Naive thymus-derived CD4-positive, alpha-beta T cell (primary cell): ENCODE data around the gene TRIM10. TPM values are rescaled to one million over a fixed set of nuclear protein-coding genes. Genes with fewer than 3 reads are reported as not detected.
A peak's percentile ranks its signal among the peaks of the same experiment; 100 is the strongest.
"Not testable (repeated sequence)": the region's sequence is repeated elsewhere in the genome, so short reads cannot be mapped to it uniquely, and the experiment has no call there.

Experiments
- ATAC-seq: fragments of 150-1000 bp; cut with Tn5 transposase; 2 replicates; pipeline ENCODE4 v1.10.0; 2021; ENCODE audit warnings: mild to moderate bottlenecking, moderate library complexity
- CTCF ChIA-PET: fragments of 350-600 bp; sonication (Branson Sonifier 250); formaldehyde crosslinking; loops from one replicate; lab custom pipeline; 2021; ENCODE audit warnings: antibody characterized with exemption; lab: Charles Lee
- POLR2A ChIA-PET: fragments of 350-600 bp; sonication (Branson Sonifier 250); formaldehyde crosslinking; loops from one replicate; lab custom pipeline; 2021; ENCODE audit warnings: antibody characterized with exemption, inconsistent platforms; lab: Charles Lee
- DNase-seq, 9 donors: peaks; one replicate each; pipeline versions ENCODE4 v3.0.0 to v3.0.0-alpha.2; 2020 to 2022; ENCODE audit warnings: mixed read lengths in 1 of 9
- H3K27ac ChIP-seq: one replicate; pipeline ENCODE4 v1.7.0; 2013; ENCODE audit warnings: mild to moderate bottlenecking, low read depth, low read length, moderate library complexity
- H3K27me3 ChIP-seq, 2 donors: one replicate each; pipeline ENCODE4 v1.7.0; 2013; ENCODE audit warnings: low read length in 2 of 2, mild to moderate bottlenecking in 2 of 2, moderate library complexity in 2 of 2; ENCODE audit not compliant: control insufficient read depth in 2 of 2, insufficient read depth in 2 of 2
- H3K36me3 ChIP-seq, 3 experiments: 1 replicate in 2 of 3; 2 replicates in 1 of 3; pipeline ENCODE4 v1.7.0; 2013; ENCODE audit warnings: low read length in 3 of 3, mild to moderate bottlenecking in 3 of 3, moderate library complexity in 1 of 3; ENCODE audit not compliant: insufficient read depth in 3 of 3, control insufficient read depth in 2 of 3
- H3K4me1 ChIP-seq, 2 donors: one replicate each; pipeline ENCODE4 v1.7.0; 2013; ENCODE audit warnings: low read length in 2 of 2, mild to moderate bottlenecking in 2 of 2, moderate library complexity in 1 of 2; ENCODE audit not compliant: control insufficient read depth in 2 of 2, insufficient read depth in 2 of 2
- H3K4me3 ChIP-seq: 2 replicates; pipeline ENCODE4 v1.7.0; 2013; ENCODE audit warnings: mild to moderate bottlenecking, low read length
- H3K9me3 ChIP-seq, 3 experiments: 1 replicate in 2 of 3; 2 replicates in 1 of 3; pipeline ENCODE4 v1.7.0; 2013; ENCODE audit warnings: low read length in 3 of 3; ENCODE audit not compliant: control insufficient read depth in 2 of 3
- H3K27ac Mint-ChIP-seq, 9 donors: one replicate each; pipeline ENCODE4 v1.8.0; 2020 to 2022; ENCODE audit warnings: mixed read lengths in 9 of 9, mild to moderate bottlenecking in 8 of 9, moderate library complexity in 5 of 9, inconsistent platforms in 2 of 9
- H3K27me3 Mint-ChIP-seq, 5 donors: one replicate each; pipeline ENCODE4 v1.8.0; 2021 to 2022; ENCODE audit warnings: mixed read lengths in 5 of 5, mild to moderate bottlenecking in 1 of 5
- H3K36me3 Mint-ChIP-seq, 5 donors: one replicate each; pipeline ENCODE4 v1.8.0; 2020 to 2022; ENCODE audit warnings: mixed read lengths in 5 of 5, mild to moderate bottlenecking in 3 of 5, inconsistent platforms in 1 of 5
- H3K4me1 Mint-ChIP-seq, 7 donors: one replicate each; pipeline ENCODE4 v1.8.0; 2020 to 2022; ENCODE audit warnings: mixed read lengths in 7 of 7, mild to moderate bottlenecking in 3 of 7, inconsistent platforms in 1 of 7
- H3K4me3 Mint-ChIP-seq, 10 donors: one replicate each; pipeline ENCODE4 v1.8.0; 2020 to 2022; ENCODE audit warnings: mild to moderate bottlenecking in 10 of 10, mixed read lengths in 10 of 10, moderate library complexity in 6 of 10, inconsistent platforms in 2 of 10
- H3K9me3 Mint-ChIP-seq, 11 donors: one replicate each; pipeline ENCODE4 v1.8.0; 2020 to 2022; ENCODE audit warnings: mixed read lengths in 11 of 11, mild to moderate bottlenecking in 4 of 11, inconsistent platforms in 1 of 11, moderate library complexity in 1 of 11
- intact Hi-C, 2 donors: fragments of 100-400 bp; cut with micrococcal nuclease; formaldehyde crosslinking; loops; one replicate each; pipeline ENCODE4 v1.15.1; 2023
- polyA plus RNA-seq, 2 donors: library from polyadenylated mRNA; unstranded; fragments of 300-500 nt; fragmentation: Illumina TruSeq; gene quantifications; one replicate each; pipeline ENCODE4 v1.2.3, GENCODE V29; 2021
- total RNA-seq, 6 experiments: library from RNA in 5 of 6; stranded (reverse) in 5 of 6; gene quantifications; 1 replicate in 5 of 6; 2 replicates in 1 of 6; pipeline ENCODE4 v1.2.3 and lab custom pipeline; 2021 to 2026

Gene TRIM10
- total and polyA plus RNA-seq, 7 experiments from 2014 or later: 0.12 TPM; not detected in 6

DNA sequence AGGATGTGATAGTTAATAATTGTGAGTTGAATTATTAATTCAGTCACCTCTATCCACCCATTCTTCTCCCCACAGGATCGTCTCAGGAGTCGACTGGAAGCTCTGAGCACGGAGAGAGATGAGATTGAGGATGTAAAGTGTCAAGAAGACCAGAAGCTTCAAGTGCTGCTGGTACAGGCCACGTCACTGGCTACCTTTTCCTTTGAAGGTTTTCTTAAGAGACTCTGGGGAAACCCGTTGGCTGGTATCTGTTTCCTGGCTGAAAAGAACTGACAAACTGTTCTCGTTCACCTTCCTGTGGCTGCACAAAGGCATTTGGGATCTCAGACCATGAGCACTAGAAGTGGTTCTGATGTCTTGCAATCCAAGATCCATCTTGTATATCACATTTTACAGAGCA lies 6.1 kb upstream of the TRIM10 start:
- Mint-ChIP-seq H3K9me3 (no peaks in the 10 kb centered on the region), H3K4me3 (peak overlapping the region in 1 of 10 donors; percentile 18), H3K27ac (peak overlapping the region in 1 of 9 donors; percentile 23), H3K36me3 (no peaks in the 10 kb centered on the region), H3K27me3 (peaks cover 19 to 44% (median 34%) of the 10 kb centered on the region in 5 donors), H3K4me1 (peaks cover 2 to 60% (median 15%) of the 10 kb centered on the region in 7 donors)
- no peak overlapping the region for H3K27ac ChIP-seq
- POLR2A ChIA-PET: no interaction called here
- no peaks in the 10 kb centered on the region for H3K36me3 ChIP-seq
- DNase-seq: peak in 2 of 9 donors; percentile 8 to 38
- intact Hi-C loops: no loop called here
- no peak for ATAC-seq
- H3K27me3 ChIP-seq: peaks cover 9 to 12% of the 10 kb centered on the region in 2 donors
- peaks cover 0 to 2% of the 10 kb centered on the region in 2 donors for H3K4me1 ChIP-seq
- no peaks in the 10 kb centered on the region for H3K9me3 ChIP-seq
- CTCF ChIA-PET: interaction anchor here (1.8 kb wide), 1 partner anchor 63 kb away, joined by 9 read pairs; no protein-coding TSS in a partner anchor
- no peak overlapping the region for H3K4me3 ChIP-seq

DNA sequence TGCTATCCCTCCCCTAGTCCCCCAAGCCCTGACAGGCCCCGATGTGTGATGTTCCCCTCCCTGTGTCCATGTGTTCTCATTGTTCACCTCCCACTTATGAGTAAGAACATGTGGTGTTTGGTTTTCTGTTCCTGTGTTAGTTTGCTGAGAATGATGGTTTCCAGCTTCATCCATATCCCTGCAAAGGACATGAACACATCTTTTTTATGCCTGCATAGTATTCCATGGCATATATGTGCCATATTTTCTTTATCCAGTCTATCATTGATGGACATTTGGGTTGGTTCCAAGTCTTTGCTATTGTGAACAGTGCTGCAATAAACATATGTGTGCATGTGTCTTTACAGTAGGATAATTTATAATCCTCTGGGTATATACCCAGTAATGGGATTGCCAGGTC lies 4.2 kb upstream of the TRIM10 start:
- CTCF ChIA-PET, H3K27ac Mint-ChIP-seq, H3K9me3 ChIP-seq: not testable (repeated sequence)

DNA sequence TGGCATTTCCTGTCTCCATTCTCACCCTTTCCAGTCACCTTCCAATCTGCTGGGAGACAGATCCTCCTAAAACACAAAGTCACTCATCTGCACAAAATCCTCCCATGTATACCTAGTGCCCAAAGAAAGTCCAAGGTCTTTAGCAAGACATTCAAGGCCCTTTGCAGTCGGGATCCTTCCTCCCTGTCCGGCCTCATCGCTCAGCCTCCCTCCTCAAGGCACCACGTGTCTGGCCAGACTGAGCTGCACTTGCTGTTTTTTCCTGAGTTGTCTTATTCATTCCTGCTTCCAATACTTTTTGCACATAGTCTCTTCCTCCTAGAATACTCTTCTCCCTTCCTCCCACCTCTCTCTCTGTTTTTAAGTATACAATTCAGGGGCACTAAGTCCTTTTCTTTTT lies 3.7 kb upstream of the TRIM10 start:
- H3K4me1 ChIP-seq: no peaks in the 10 kb centered on the region
- ChIA-PET CTCF (no interaction called here), POLR2A (no interaction called here)
- H3K27me3 Mint-ChIP-seq: peaks cover 0 to 23% (median 21%) of the 10 kb centered on the region in 5 donors
- H3K36me3 ChIP-seq: no peaks in the 10 kb centered on the region
- H3K9me3 Mint-ChIP-seq: no peaks in the 10 kb centered on the region
- peaks cover 0 to 3% of the 10 kb centered on the region in 2 donors for H3K27me3 ChIP-seq
- peaks cover 2 to 55% (median 12%) of the 10 kb centered on the region in 7 donors for H3K4me1 Mint-ChIP-seq
- no peak overlapping the region for H3K4me3 ChIP-seq
- H3K27ac ChIP-seq: no peak overlapping the region
- intact Hi-C loops: no loop called here
- H3K36me3 Mint-ChIP-seq: no peaks in the 10 kb centered on the region
- no peak overlapping the region for H3K27ac Mint-ChIP-seq
- no peak for ATAC-seq
- no peaks in the 10 kb centered on the region for H3K9me3 ChIP-seq
- no peak overlapping the region for H3K4me3 Mint-ChIP-seq
- DNase-seq: no peak

More for the DNA sequence above, 4.2 kb upstream of the TRIM10 start:
- POLR2A ChIA-PET, H3K36me3 Mint-ChIP-seq, H3K36me3 ChIP-seq, H3K4me1 ChIP-seq, intact Hi-C loops, H3K4me3 ChIP-seq, H3K27ac ChIP-seq, H3K4me3 Mint-ChIP-seq, H3K27me3 ChIP-seq, ATAC-seq, H3K9me3 Mint-ChIP-seq, DNase-seq: not testable (repeated sequence)
- Mint-ChIP-seq H3K27me3 (peaks cover 2 to 29% (median 21%) of the 10 kb centered on the region in 5 donors), H3K4me1 (peaks cover 2 to 59% (median 13%) of the 10 kb centered on the region in 7 donors)

DNA sequence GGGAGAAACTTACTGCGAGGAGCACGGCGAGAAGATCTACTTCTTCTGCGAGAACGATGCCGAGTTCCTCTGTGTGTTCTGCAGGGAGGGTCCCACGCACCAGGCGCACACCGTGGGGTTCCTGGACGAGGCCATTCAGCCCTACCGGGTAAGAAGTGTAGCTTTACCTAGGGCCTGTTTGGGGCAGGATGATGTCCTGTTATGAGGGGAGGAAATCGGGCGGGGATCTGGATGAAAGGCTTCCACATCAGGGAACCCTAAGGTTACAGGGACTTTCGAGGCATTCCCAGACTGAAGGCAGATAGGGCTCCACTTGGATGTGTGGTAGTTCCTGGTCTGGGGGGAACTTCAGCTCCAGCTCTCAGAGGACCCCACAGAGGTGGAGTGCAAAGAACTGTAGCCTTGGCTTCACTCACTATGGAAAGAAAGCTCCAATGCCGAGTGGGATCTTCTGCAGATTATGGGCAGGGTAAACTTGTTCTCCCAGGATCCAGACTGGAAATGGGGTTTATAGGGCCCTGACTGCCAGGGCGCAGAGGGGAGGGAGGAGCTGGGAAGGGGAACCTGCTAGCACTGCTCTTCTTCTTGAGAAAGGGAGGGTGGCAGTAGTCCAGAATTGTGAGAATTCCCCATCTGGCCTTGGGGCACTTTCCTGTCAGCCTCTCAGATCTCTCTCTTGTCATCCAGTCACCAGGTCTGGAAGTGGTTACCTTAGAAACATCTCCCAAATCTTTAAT lies 3.1 kb upstream of the TRIM10 start:
- H3K4me3 ChIP-seq: no peak overlapping the region
- CTCF ChIA-PET: no interaction called here
- H3K27ac ChIP-seq: no peak overlapping the region
- Mint-ChIP-seq H3K36me3 (no peaks in the 10 kb centered on the region), H3K27ac (no peak overlapping the region), H3K4me3 (no peak overlapping the region), H3K9me3 (no peaks in the 10 kb centered on the region), H3K4me1 (peaks cover 2 to 55% (median 12%) of the 10 kb centered on the region in 7 donors), H3K27me3 (peaks cover 0 to 23% (median 20%) of the 10 kb centered on the region in 5 donors)
- H3K36me3 ChIP-seq: no peaks in the 10 kb centered on the region
- no peak for DNase-seq
- peaks cover 0 to 1% of the 10 kb centered on the region in 2 donors for H3K27me3 ChIP-seq
- H3K9me3 ChIP-seq: no peaks in the 10 kb centered on the region
- H3K4me1 ChIP-seq: no peaks in the 10 kb centered on the region
- POLR2A ChIA-PET: no interaction called here
- intact Hi-C loops: no loop called here
- no peak for ATAC-seq

DNA sequence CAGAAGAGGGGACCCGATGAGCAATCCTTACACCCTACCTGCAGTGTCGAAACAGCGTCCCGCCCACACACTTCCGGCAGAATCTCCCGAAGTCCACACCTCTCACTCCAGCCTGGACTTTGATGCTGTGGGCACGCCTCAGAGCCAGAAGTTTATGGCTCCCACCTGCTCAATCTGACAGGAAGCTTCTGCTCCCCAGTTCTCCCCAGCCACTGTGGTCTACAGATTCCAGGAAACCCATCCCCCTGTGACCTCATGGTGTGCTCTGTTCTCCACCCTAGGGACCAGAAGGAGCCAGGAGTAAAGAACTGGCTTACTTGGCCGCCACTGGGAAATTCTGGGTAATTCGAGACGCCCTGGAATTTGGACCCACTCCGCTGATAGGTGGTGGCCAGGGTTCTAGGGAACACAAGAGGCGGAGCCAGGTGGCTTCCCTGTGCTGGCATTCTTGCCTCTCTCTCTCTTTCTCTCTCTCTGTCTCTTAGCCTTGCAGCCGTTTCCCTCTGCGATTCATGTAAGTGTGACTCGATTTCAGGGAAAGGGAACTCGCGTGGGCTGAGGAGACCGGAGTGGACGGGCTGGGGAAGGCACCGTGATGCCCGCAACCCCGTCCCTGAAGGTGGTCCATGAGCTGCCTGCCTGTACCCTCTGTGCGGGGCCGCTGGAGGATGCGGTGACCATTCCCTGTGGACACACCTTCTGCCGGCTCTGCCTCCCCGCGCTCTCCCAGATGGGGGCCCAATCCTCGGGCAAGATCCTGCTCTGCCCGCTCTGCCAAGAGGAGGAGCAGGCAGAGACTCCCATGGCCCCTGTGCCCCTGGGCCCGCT lies 2.3 kb upstream of the TRIM10 start, which contains the start of gene TRIM15:
Gene TRIM15, plus strand, starts transcription at position 457 of the 828 bp plus-strand sequence. Its CDS starts 139 bp downstream, at position 596.
- H3K4me3 ChIP-seq: no peak within 1 kb of the TSS
- peaks cover 2 to 57% (median 12%) of the 10 kb centered on the region in 7 donors for H3K4me1 Mint-ChIP-seq
- peaks cover 0 to 16% (median 14%) of the 10 kb centered on the region in 5 donors for H3K27me3 Mint-ChIP-seq
- ChIA-PET CTCF (no interaction called here), POLR2A (no interaction called here)
- no peaks in the 10 kb centered on the region for H3K9me3 Mint-ChIP-seq
- peak within 1 kb of the TSS in 5 of 10 donors; percentile 2 to 57 (median 22) for H3K4me3 Mint-ChIP-seq
- intact Hi-C loops: no loop called here
- H3K27ac Mint-ChIP-seq: peak within 1 kb of the TSS in 2 of 9 donors; percentile 0 to 5
- H3K27ac ChIP-seq: no peak within 1 kb of the TSS
- peak in 3 of 9 donors; percentile 13 to 66 (median 13) for DNase-seq
- no peaks in the 10 kb centered on the region for H3K4me1 ChIP-seq
- no peaks in the 10 kb centered on the region for H3K27me3 ChIP-seq
- no peaks in the 10 kb centered on the region for H3K36me3 ChIP-seq
- H3K9me3 ChIP-seq: no peaks in the 10 kb centered on the region
- H3K36me3 Mint-ChIP-seq: no peaks in the 10 kb centered on the region
- no peak for ATAC-seq

DNA sequence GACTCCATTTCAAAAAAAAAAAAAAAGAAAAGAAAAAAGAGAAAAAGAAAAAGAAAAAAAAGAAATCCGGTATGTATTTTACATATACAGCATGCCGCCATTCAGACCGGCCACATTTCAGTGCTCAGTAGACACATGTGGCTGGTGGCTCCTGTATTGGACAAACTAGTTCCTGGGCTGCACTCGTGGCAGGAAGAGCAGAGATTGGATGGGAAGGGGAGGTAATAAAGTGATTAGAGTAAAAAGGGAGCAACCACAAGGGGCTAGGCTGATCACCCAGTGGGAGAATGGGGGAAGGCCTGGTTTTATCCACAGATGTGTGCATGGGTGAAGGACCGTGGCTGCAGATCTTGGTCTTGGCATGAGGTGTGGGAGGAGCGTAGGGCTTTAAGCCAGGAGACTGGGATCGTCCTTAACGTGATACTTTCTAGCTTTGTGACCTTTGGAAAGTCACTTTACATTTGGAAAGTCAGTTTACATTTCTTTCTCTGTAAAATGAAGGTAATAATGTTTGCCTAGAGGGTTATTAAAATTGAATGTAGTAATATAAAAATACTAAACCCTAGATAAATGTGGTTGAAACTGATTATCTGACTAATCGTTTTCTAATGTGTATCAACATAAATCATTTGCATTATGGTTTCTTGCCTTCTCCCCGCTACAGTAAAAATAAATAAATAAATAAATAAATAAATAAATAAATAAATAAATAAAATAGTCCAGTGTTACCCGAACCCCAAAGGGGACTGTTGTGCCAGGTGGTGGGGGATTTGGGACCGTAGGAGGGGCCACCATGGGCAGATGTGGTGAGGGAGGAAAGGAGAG lies 1.5 kb upstream of the TRIM10 start:
- ChIA-PET CTCF (no interaction called here), POLR2A (no interaction called here)
- Histone ChIP-seq H3K4me3 (no peak overlapping the region), H3K27me3 (no peaks in the 10 kb centered on the region), H3K4me1 (no peaks in the 10 kb centered on the region), H3K27ac (no peak overlapping the region), H3K9me3 (no peaks in the 10 kb centered on the region), H3K36me3 (no peaks in the 10 kb centered on the region)
- Mint-ChIP-seq H3K9me3 (no peaks in the 10 kb centered on the region), H3K4me1 (peaks cover 2 to 54% (median 12%) of the 10 kb centered on the region in 7 donors), H3K36me3 (no peaks in the 10 kb centered on the region), H3K27me3 (peaks cover 0 to 12% (median 9%) of the 10 kb centered on the region in 5 donors), H3K27ac (peak overlapping the region in 2 of 9 donors; percentile 0 to 5), H3K4me3 (peak overlapping the region in 4 of 10 donors; percentile 2 to 53 (median 16))
- no peak for DNase-seq
- ATAC-seq: no peak
- intact Hi-C loops: no loop called here
